ENCODE results near the gene RNASE8. TPM values are rescaled to one million over a fixed set of nuclear protein-coding genes. Genes with fewer than 3 reads are reported as not detected.

RNASE8 gene
- total RNA-seq, 1 donor from 2014 or later, result not detected

DNA sequence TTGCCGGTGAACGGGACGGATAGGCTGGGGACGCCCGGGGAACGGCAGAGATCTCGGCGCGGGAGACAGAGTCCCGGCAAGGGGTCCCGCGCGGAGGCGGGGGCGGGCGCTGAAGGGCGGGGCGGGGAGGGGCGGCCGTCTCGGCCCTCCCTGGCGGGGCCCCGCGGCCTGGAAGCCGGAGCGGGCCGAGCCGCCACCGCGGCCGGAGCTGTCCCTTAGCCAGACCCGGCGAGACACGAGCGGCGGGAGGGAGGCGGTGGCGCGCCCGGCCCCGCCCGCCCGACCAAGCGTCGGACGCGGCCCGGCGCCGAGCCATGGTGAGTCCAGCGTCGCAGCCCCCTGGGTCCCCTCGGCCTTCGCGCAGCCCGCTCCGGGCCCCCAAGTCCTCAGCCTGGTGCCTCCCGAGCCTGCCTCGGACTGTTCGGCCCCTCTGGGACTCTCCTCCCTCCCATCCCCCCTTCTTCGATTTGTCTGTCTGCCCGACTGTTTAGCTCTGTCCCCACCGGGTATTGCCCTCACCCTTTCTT is 12.5 kb downstream of the RNASE8 start, which contains the start of gene ARHGEF40:
ARHGEF40 (plus strand) TSS at position 222 of the 527 bp plus-strand sequence; CDS start at position 315, 93 bp downstream.
- peaks cover 9% of the 10 kb centered on the region for H3K27me3 Mint-ChIP-seq (ENCODE audit: insufficient read depth, low read depth)
- peaks cover 13% of the 10 kb centered on the region for H4K20me1 ChIP-seq (ENCODE audit: low read depth)
- H3K9me3 ChIP-seq (ENCODE audit: low read depth), result no peaks in the 10 kb centered on the region
- H3K27ac ChIP-seq, result peak within 1 kb of the TSS; percentile 68
- TF ChIP-seq EZH2 (IDR thresholded peaks at IDR 0.05), result no peak
- TF ChIP-seq, protein P1, sequence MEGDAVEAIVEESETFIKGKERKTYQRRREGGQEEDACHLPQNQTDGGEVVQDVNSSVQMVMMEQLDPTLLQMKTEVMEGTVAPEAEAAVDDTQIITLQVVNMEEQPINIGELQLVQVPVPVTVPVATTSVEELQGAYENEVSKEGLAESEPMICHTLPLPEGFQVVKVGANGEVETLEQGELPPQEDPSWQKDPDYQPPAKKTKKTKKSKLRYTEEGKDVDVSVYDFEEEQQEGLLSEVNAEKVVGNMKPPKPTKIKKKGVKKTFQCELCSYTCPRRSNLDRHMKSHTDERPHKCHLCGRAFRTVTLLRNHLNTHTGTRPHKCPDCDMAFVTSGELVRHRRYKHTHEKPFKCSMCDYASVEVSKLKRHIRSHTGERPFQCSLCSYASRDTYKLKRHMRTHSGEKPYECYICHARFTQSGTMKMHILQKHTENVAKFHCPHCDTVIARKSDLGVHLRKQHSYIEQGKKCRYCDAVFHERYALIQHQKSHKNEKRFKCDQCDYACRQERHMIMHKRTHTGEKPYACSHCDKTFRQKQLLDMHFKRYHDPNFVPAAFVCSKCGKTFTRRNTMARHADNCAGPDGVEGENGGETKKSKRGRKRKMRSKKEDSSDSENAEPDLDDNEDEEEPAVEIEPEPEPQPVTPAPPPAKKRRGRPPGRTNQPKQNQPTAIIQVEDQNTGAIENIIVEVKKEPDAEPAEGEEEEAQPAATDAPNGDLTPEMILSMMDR (IDR thresholded peaks at IDR 0.05), result no peak
- no peak for TF ChIP-seq EZH2phosphoT487 (IDR thresholded peaks at IDR 0.05)
- peak within 1 kb of the TSS; percentile 98 for H3K27ac Mint-ChIP-seq
- no peaks in the 10 kb centered on the region for H3K9me3 Mint-ChIP-seq
- H3K4me1 ChIP-seq, result peaks cover 10% of the 10 kb centered on the region
- peaks cover 20% of the 10 kb centered on the region for H3K36me3 Mint-ChIP-seq
- peak within 1 kb of the TSS; percentile 97 for H3K4me3 Mint-ChIP-seq
- peaks cover 45% of the 10 kb centered on the region for H3F3A ChIP-seq (ENCODE audit: low read depth)
- H3K4me1 Mint-ChIP-seq, result peaks cover 35% of the 10 kb centered on the region
- peak; percentile 84 for DNase-seq (ENCODE audit: low spot score)
- H3K4me3 ChIP-seq, result peak within 1 kb of the TSS; percentile 75
- H2AFZ ChIP-seq (replicated peaks), result peak within 1 kb of the TSS; percentile 38
- H3K4me2 ChIP-seq, result peak within 1 kb of the TSS; percentile 92
- H3K27me3 ChIP-seq, result peaks cover 7% of the 10 kb centered on the region
- no peaks in the 10 kb centered on the region for H3K36me3 ChIP-seq
- H3K9ac ChIP-seq, result peak within 1 kb of the TSS; percentile 51
- peaks cover 23% of the 10 kb centered on the region for H3K79me2 ChIP-seq (ENCODE audit: low read depth)

- Mint-ChIP-seq H3K4me1 (peaks cover 35% of the 10 kb centered on the region), H3K4me3 (peak overlapping the region; percentile 97), H3K9me3 (no peaks in the 10 kb centered on the region), H3K27ac (peak overlapping the region; percentile 97), H3K36me3 (peaks cover 22% of the 10 kb centered on the region), H3K27me3 (ENCODE audit: insufficient read depth, low read depth) (peaks cover 9% of the 10 kb centered on the region)
- Histone ChIP-seq H2AFZ (replicated peaks) (no peak overlapping the region), H3K27me3 (peaks cover 7% of the 10 kb centered on the region), H3F3A (ENCODE audit: low read depth) (peaks cover 45% of the 10 kb centered on the region), H3K4me2 (peak overlapping the region; percentile 92), H3K79me2 (ENCODE audit: low read depth) (peaks cover 23% of the 10 kb centered on the region), H4K20me1 (ENCODE audit: low read depth) (peaks cover 13% of the 10 kb centered on the region), H3K27ac (peak overlapping the region; percentile 68), H3K36me3 (no peaks in the 10 kb centered on the region), H3K4me1 (peaks cover 10% of the 10 kb centered on the region), H3K9me3 (ENCODE audit: low read depth) (no peaks in the 10 kb centered on the region), H3K9ac (no peak overlapping the region), H3K4me3 (peak overlapping the region; percentile 75)
- TF ChIP-seq EZH2phosphoT487 (IDR thresholded peaks at IDR 0.05) (no peak), EZH2 (IDR thresholded peaks at IDR 0.05) (no peak)
- TF ChIP-seq, protein P1 (IDR thresholded peaks at IDR 0.05), result peak; percentile 37
- DNase-seq (ENCODE audit: low spot score), result peak; percentile 89
Observed at GRCh38 chr14:21070610-21071224, 13.1 kb downstream of the RNASE8 start.

- DNase-seq (ENCODE audit: low spot score), result peak; percentile 90
- Histone ChIP-seq H3K79me2 (ENCODE audit: low read depth) (peaks cover 23% of the 10 kb centered on the region), H2AFZ (replicated peaks) (no peak overlapping the region), H3K9ac (no peak overlapping the region), H3K4me1 (peaks cover 10% of the 10 kb centered on the region), H4K20me1 (ENCODE audit: low read depth) (peaks cover 13% of the 10 kb centered on the region), H3K27me3 (peaks cover 7% of the 10 kb centered on the region), H3K27ac (peak overlapping the region; percentile 68), H3K4me2 (peak overlapping the region; percentile 92), H3K9me3 (ENCODE audit: low read depth) (no peaks in the 10 kb centered on the region), H3K36me3 (no peaks in the 10 kb centered on the region), H3F3A (ENCODE audit: low read depth) (peaks cover 45% of the 10 kb centered on the region), H3K4me3 (peak overlapping the region; percentile 75)
- Mint-ChIP-seq H3K4me3 (peak overlapping the region; percentile 97), H3K27me3 (ENCODE audit: insufficient read depth, low read depth) (peaks cover 9% of the 10 kb centered on the region), H3K36me3 (peaks cover 29% of the 10 kb centered on the region), H3K9me3 (no peaks in the 10 kb centered on the region), H3K4me1 (peaks cover 35% of the 10 kb centered on the region), H3K27ac (peak overlapping the region; percentile 97)
- TF ChIP-seq, protein P1 (IDR thresholded peaks at IDR 0.05), result no peak
- TF ChIP-seq EZH2phosphoT487 (IDR thresholded peaks at IDR 0.05) (no peak), EZH2 (IDR thresholded peaks at IDR 0.05) (no peak)
Observed at GRCh38 chr14:21071225-21072030, 13.8 kb downstream of the RNASE8 start.

Data from neural progenitor cell (in vitro differentiated cells).